Measurements from ENCODE around the gene MRPL53.
"Not testable (repeated sequence)": the region's sequence is repeated elsewhere in the genome, so short reads cannot be mapped to it uniquely, and the experiment has no call there.

MRPL53 gene

GRCh38 chr2:74444498-74445318, 27.8 kb downstream of the MRPL53 start:
- DNase-seq = no peak

- not testable (repeated sequence) for DNase-seq
Measured at GRCh38 chr2:74442483-74443297, 29.8 kb downstream of the MRPL53 start.

- peak; percentile 75 for DNase-seq
Measured at GRCh38 chr2:74441690-74442482, 30.6 kb downstream of the MRPL53 start, which contains the start of gene RTKN. TSS of gene RTKN (minus strand) at chr2:74441937. CDS start at chr2:74441816, 121 bp downstream.

GRCh38 chr2:74441170-74441689, 31.2 kb downstream of the MRPL53 start:
- DNase-seq = no peak

GRCh38 chr2:74440378-74441169, 31.9 kb downstream of the MRPL53 start:
- DNase-seq = peak; percentile 76

GRCh38 chr2:74439803-74440377, 32.6 kb downstream of the MRPL53 start:
- no peak for DNase-seq

- DNase-seq = no peak
Measured at GRCh38 chr2:74439373-74439772, 33.1 kb downstream of the MRPL53 start.

GRCh38 chr2:74438248-74438647, 34.2 kb downstream of the MRPL53 start:
- no peak for DNase-seq

- DNase-seq = no peak
Measured at GRCh38 chr2:74436848-74437695, 35.4 kb downstream of the MRPL53 start.

GRCh38 chr2:74436111-74436805, 36.2 kb downstream of the MRPL53 start:
- no peak for DNase-seq

GRCh38 chr2:74430502-74430901, 42.0 kb downstream of the MRPL53 start:
- no peak for DNase-seq

GRCh38 chr2:74429487-74430451, 42.7 kb downstream of the MRPL53 start:
- no peak for DNase-seq

- DNase-seq = no peak
Measured at GRCh38 chr2:74428675-74429074, 43.8 kb downstream of the MRPL53 start.

- no peak for DNase-seq
Measured at GRCh38 chr2:74427551-74427950, 44.9 kb downstream of the MRPL53 start.

- DNase-seq = no peak
Measured at GRCh38 chr2:74426181-74426758, 46.2 kb downstream of the MRPL53 start.

GRCh38 chr2:74425523-74425922, 47.0 kb downstream of the MRPL53 start:
- no peak for DNase-seq

GRCh38 chr2:74424995-74425406, 47.5 kb downstream of the MRPL53 start:
- no peak for DNase-seq

Measured in activated CD8-positive, alpha-beta memory T cell treated with anti-CD3 and anti-CD28 coated beads for 24 hours (primary cell).